HG03095 (cell line): ENCODE measurements around the gene CNPPD1.
A peak's percentile ranks its signal among the peaks of the same experiment; 100 is the strongest.

Experiments
- ATAC-seq: cut with Tn5 transposase; IDR thresholded peaks from one replicate; pipeline ENCODE4 v1.9.1; 2021; ENCODE audit warnings: moderate library complexity; ENCODE audit not compliant: unreplicated experiment

The CNPPD1 gene

GRCh38 chr2:219176818-219177551 is at the start of gene CNPPD1:
Gene CNPPD1 (minus strand): TSS chr2:219176925. CDS start chr2:219176828, 97 bp downstream.
- ATAC-seq: peak; percentile 63

DNA sequence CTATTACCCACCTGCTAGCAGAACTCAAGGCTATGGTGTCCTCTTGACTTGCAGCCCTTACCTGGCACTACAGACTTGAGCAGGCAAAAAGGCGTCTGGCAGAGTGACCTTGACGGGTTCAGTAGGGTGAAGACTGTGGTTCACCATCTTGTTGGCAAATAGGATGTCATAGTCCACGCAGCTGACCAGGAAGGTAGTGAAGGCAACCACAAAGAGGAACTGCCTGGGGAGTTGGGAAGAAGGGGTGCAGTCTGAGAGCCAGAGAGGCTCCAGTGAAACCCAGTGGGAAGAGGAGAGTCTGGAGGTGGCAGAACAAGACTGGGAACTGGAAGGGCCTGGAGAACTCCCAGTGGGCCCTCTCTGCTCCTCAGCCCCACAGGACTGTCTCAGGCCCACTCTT is 48.6 kb upstream of the CNPPD1 start:
- no peak for ATAC-seq

DNA sequence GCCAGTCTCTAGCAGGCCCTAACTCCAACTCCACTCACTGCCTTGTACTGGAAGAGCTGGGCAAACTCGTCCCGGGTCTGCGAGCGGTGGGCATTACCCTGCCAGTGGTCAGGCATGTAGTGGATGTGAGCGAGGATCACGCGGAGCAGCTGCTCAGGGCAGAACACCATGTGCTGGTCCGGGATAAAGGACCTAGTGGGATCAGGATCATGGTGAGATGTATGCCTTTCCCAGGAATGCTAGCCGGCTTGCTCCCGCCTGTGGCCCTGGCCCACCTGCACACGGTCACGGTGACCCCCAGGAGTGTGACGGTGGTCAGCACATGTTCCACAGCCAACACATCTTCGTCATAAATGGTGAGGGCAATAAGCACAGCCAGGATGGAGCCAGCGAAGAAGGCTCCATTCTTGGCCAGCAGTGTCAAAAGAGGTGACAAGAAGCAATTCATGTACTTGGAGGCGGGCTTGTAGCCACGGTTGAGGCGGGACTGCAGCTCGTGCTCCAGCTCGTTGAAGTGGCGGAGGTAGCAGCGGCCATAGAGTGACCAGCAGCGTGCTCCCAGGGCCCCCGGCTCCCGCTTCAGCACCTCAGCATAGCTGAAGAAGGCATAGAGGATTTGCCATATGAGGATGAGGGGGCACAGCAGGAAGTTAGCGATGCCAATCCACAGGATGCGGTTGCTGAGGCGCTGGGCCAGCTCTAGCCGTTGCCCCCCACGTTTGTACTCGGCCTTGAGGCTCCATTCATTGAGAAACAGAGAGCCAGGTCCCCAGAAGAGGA is 47.3 kb upstream of the CNPPD1 start:
- ATAC-seq: no peak

DNA sequence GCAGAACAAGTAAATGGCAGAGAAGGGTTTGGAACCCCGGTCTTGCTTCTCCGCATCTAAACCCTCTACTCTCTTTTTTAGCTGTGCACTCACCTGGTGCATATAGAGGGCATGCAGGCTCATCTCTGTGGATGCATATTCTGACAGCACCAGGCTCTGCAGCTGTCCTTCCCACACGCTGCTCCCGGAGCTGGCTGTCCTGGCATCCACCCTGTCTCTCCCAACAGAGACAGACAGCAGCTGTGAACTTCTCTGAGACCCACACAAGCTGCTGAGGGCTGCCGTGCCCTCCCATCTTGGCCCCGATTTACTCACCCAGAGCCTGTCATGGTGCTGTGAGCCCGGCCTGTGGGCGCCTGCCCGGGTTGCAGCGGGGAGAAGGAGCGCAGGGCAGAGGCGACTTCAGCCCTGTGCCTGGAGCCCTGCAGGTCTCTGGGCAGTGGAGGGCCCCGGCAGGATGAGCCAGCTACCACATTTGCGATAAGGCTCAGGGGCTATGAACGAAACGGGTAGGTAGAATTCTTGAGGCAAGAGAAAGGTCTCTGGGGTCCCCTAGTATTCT is 45.3 kb upstream of the CNPPD1 start:
- no peak for ATAC-seq

DNA sequence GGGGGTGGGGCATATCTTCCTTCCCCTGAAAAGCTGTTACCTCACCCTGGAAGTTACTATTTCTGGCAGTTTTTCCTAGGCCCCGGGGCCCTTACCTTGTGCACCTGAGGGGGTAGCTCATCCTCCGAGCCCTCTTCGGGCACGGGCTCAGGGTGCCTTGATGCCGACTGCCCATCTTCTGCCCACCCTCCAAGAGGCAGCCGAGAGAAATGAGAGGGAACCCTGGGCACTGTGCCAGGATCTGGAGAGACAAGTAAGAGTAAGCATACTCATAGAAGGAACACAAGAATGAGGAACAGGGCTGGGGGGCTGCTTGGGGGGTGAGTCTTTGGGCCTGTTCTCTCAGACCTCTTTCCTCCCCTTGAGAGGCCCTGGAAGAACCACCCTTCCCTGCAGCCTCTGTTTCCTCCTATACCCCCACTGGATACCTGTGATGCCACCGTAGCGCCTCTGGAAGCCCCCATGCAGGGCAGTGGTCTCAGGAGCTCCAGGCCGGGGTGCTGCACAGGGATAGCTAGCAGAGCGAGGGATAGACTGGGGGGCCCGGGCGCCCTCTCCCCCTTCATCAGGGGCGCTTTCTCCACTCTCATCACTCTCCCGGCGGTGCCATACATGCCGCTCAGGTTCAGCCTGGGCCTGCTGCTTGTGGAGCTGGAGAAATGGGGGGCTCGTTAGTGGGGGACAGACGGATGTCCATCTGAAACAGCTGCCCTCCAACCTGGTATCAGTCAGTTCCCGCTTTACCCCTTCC is 44.1 kb upstream of the CNPPD1 start:
- ATAC-seq: no peak

- ATAC-seq: no peak
Measured at GRCh38 chr2:219219784-219220532, 43.2 kb upstream of the CNPPD1 start.

- peak; percentile 77 for ATAC-seq
Measured at GRCh38 chr2:219218732-219219701, 42.3 kb upstream of the CNPPD1 start, which contains the start of gene ABCB6. Gene ABCB6 (minus strand): TSS chr2:219218958. CDS start chr2:219218673, 285 bp downstream.

- ATAC-seq: peak; percentile 22
Measured at GRCh38 chr2:219218217-219218731, 41.5 kb upstream of the CNPPD1 start.

GRCh38 chr2:219216535-219216915 is 39.8 kb upstream of the CNPPD1 start:
- no peak for ATAC-seq

DNA sequence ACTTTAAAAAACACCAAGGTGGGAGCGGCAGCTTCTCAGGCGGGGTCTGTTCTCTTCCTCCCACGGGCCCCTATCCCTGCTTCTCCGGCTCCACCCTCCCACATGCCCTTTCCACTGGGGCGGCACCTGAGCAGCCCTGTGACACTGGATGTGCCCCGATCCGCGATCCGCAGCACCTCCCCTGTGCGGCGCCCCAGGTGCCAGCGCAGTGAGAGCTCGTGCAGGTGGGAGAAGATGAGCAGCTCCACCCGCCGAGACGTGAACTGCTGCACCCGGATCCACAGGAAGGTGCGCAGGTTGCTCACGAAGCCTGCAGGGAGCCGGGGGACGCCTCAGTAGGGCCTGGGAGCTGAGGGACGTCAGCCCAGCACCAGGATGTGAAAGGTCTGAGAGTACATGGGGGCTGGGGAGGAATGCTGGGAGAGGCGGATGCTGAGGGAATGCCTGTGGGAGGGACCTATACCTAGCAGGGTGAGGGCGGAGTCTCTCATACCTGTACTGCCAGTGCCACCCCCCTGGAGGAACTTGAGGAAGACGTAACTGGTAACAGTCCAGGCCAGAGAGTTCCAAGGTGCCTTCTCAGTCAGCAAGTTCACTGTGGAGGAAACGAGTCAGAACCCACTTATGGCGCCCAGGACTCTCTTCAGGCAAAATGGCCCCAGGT is 39.3 kb upstream of the CNPPD1 start:
- ATAC-seq: no peak

DNA sequence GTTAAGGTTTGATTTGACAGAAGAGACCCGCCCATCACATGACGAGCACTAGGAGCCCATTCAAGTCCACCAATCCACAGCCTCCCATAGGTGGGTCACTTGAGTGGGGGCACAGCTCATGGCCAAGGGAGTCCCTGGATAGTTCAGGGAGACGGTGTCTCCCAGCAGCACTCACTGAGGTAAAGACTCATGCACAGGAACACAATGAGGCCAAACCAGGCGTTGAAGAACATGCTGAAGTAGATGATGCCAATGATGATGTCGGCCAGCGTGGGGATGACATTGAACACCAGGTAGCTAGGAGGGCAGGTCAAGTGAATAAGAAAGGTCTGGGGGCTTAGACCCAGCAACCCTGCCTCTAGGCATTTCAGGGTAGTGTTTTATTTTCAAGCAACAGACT is 38.1 kb upstream of the CNPPD1 start:
- ATAC-seq: no peak

DNA sequence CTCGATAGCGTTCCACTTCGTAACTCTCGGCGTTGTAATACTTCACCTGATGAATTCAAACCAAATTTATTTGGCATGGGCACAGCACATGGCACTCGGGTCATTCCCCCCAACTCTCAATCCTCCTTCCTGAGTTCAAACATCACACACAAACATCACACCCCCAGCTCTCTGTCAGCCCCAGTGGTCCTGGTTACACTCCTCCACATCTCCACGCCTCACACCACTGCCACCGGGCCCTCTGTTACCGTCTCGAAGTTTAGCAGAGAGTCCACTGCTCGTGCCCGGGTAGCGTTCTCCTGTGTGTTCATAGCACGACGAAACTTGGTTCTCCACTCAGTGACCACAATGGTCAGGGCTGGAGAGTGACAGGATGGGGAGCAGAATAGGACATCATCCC is 37.4 kb upstream of the CNPPD1 start:
- ATAC-seq: no peak

GRCh38 chr2:219213486-219214071 is 36.9 kb upstream of the CNPPD1 start:
- ATAC-seq: no peak

DNA sequence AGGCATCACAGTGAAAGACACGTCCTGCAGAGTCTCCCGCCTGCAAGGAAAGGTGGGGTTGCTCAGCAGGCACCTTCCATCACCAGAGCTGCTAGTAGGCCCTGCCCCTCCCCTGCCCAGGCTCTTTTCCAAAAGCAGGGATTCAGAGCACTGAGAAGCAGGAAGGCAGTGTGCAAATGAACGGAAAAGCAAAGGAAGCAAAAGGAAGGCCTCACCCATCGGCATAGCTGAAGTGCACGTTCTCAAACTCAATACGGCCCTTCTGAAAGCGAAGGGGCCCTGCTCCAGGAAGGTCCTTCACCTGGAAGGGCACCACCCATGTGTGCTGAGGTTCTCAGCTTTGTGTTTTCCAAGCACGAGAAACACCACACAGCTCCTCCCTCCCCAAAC is 36.3 kb upstream of the CNPPD1 start:
- no peak for ATAC-seq

- no peak for ATAC-seq
Measured at GRCh38 chr2:219210886-219211362, 34.2 kb upstream of the CNPPD1 start.

- no peak for ATAC-seq
Measured at GRCh38 chr2:219210196-219210885, 33.6 kb upstream of the CNPPD1 start.
